Small intestine (tissue), 7 donors: ENCODE data around the gene OR10G4. TPM values are rescaled to one million over a fixed set of nuclear protein-coding genes. Genes with fewer than 3 reads are reported as not detected.

Experiments used
- DNase-seq, 2 donors: peaks; one replicate each; pipeline versions ENCODE4 v3.0.0 to v3.0.0-alpha.2; 2013
- FAIRE-seq: peaks from 2 replicates; lab custom pipeline; 2012; peaks lifted over from hg19 to GRCh38; lab: Jason Lieb, UNC
- H3K27ac ChIP-seq, 3 donors: one replicate each; pipeline ENCODE4 v1.5.1; 2013; ENCODE audit warnings: low read length in 2 of 3, mild to moderate bottlenecking in 2 of 3, control low read depth in 1 of 3, inconsistent platforms in 1 of 3, low read depth in 1 of 3, moderate library complexity in 1 of 3
- H3K27me3 ChIP-seq, 3 donors: one replicate each; pipeline ENCODE4 v1.6.1; 2013; ENCODE audit warnings: low read length in 3 of 3, inconsistent platforms in 1 of 3; ENCODE audit not compliant: control insufficient read depth in 3 of 3, insufficient read depth in 3 of 3
- H3K36me3 ChIP-seq, 3 donors: one replicate each; pipeline ENCODE4 v1.6.1; 2013; ENCODE audit warnings: low read length in 3 of 3, inconsistent platforms in 1 of 3, low read depth in 1 of 3, mild to moderate bottlenecking in 1 of 3, moderate library complexity in 1 of 3; ENCODE audit not compliant: control insufficient read depth in 3 of 3, insufficient read depth in 2 of 3
- H3K4me1 ChIP-seq, 3 donors: one replicate each; pipeline ENCODE4 v1.6.1; 2013; ENCODE audit warnings: low read length in 2 of 3, inconsistent platforms in 1 of 3, low read depth in 1 of 3, mild to moderate bottlenecking in 1 of 3, moderate library complexity in 1 of 3; ENCODE audit not compliant: control insufficient read depth in 3 of 3, insufficient read depth in 2 of 3
- H3K4me3 ChIP-seq, 3 donors: one replicate each; pipeline ENCODE4 v1.5.1; 2013; ENCODE audit warnings: low read length in 3 of 3, control low read depth in 1 of 3, inconsistent platforms in 1 of 3, low read depth in 1 of 3, mild to moderate bottlenecking in 1 of 3, moderate library complexity in 1 of 3
- H3K9me3 ChIP-seq, 2 donors: one replicate each; pipeline ENCODE4 v1.6.1; 2013; ENCODE audit warnings: low read depth in 1 of 2, low read length in 1 of 2; ENCODE audit not compliant: control insufficient read depth in 2 of 2, insufficient read depth in 1 of 2
- WGBS, 3 donors: extraction: QIAGEN DNeasy Blood & Tissue Kit; methylation state at CpG; one replicate each; pipeline ENCODE4 v1.1.7; 2013; 5-methylcytosine and 5-hydroxymethylcytosine counted together
- polyA plus RNA-seq, 4 donors: library from polyadenylated mRNA; stranded (reverse) in 3 of 4; unstranded in 1 of 4; fragments of 200-250 nt in 3 of 4; fragments of 120-200 nt in 1 of 4; gene quantifications; one replicate each; pipeline versions ENCODE4 v1.2.1 to v1.2.3, GENCODE V29; 2013
- donor health status: healthy with polysubstance abuse.
- donor health status: control.
- donor health status: control.
- donor health status: Bipolar disorder and iron deficiency.
- donor health status: healthy.

OR10G4 gene
- polyA plus RNA-seq, 4 donors = not detected

GRCh38 chr11:124036666-124037065 lies 23.9 kb downstream of the OR10G4 start:
- DNase-seq (no peak), FAIRE-seq (no peak)
- H3K27ac ChIP-seq = no peak overlapping the region
- WGBS, 3 donors = 64 to 85% (median 79%) methylated on average over 1 of the region's 1 CpG
- no peak overlapping the region for H3K4me3 ChIP-seq
- H3K4me1 ChIP-seq = no peaks in the 10 kb centered on the region
- no peaks in the 10 kb centered on the region for H3K9me3 ChIP-seq
- no peaks in the 10 kb centered on the region for H3K36me3 ChIP-seq
- H3K27me3 ChIP-seq = no peaks in the 10 kb centered on the region

- 81 to 85% (median 81%) methylated on average over 9 of the region's 9 CpGs for WGBS, 3 donors
These were observed 26.8 kb downstream of the OR10G4 start for GRCh38 chr11:124039557-124039956.

GRCh38 chr11:124041254-124041653 lies 28.5 kb downstream of the OR10G4 start, which contains the start of gene OR10G7:
Gene OR10G7 (minus strand): TSS chr11:124041325. CDS start chr11:124039001, 2,324 bp downstream.
- FAIRE-seq (no peak), DNase-seq (no peak)
- WGBS, 3 donors = 8 to 17% (median 9%) methylated on average over 1 of the region's 1 CpG
- Histone ChIP-seq H3K4me3 (no peak within 1 kb of the TSS), H3K36me3 (no peaks in the 10 kb centered on the region), H3K27me3 (no peaks in the 10 kb centered on the region), H3K27ac (no peak within 1 kb of the TSS), H3K9me3 (no peaks in the 10 kb centered on the region), H3K4me1 (no peaks in the 10 kb centered on the region)

More at GRCh38 chr11:124039557-124039956, 26.8 kb downstream of the OR10G4 start:
- no peak overlapping the region for H3K27ac ChIP-seq
- H3K4me1 ChIP-seq = no peaks in the 10 kb centered on the region
- FAIRE-seq (no peak), DNase-seq (no peak)
- H3K27me3 ChIP-seq = no peaks in the 10 kb centered on the region
- no peaks in the 10 kb centered on the region for H3K36me3 ChIP-seq
- no peak overlapping the region for H3K4me3 ChIP-seq
- no peaks in the 10 kb centered on the region for H3K9me3 ChIP-seq

- 72 to 77% (median 72%) methylated on average over 4 of the region's 4 CpGs for WGBS, 3 donors
These were observed 30.6 kb downstream of the OR10G4 start for GRCh38 chr11:124043420-124043819.

GRCh38 chr11:124050748-124051147 lies 38.0 kb downstream of the OR10G4 start:
- FAIRE-seq (no peak), DNase-seq (no peak)
- H3K27me3 ChIP-seq = no peaks in the 10 kb centered on the region
- H3K4me3 ChIP-seq = no peak overlapping the region
- no peaks in the 10 kb centered on the region for H3K9me3 ChIP-seq
- H3K27ac ChIP-seq = no peak overlapping the region
- 38 to 44% (median 43%) methylated on average over 1 of the region's 1 CpG for WGBS, 3 donors
- H3K4me1 ChIP-seq = no peaks in the 10 kb centered on the region
- H3K36me3 ChIP-seq = no peaks in the 10 kb centered on the region

More at GRCh38 chr11:124043420-124043819, 30.6 kb downstream of the OR10G4 start:
- no peak for DNase-seq
- Histone ChIP-seq H3K4me1 (no peaks in the 10 kb centered on the region), H3K4me3 (no peak overlapping the region), H3K36me3 (no peaks in the 10 kb centered on the region), H3K27me3 (no peaks in the 10 kb centered on the region), H3K27ac (no peak overlapping the region), H3K9me3 (no peaks in the 10 kb centered on the region)
- no peak for FAIRE-seq

GRCh38 chr11:124052966-124053365 lies 40.2 kb downstream of the OR10G4 start:
- DNase-seq = no peak
- Histone ChIP-seq H3K27ac (no peak overlapping the region), H3K4me1 (no peaks in the 10 kb centered on the region), H3K9me3 (no peaks in the 10 kb centered on the region), H3K27me3 (no peaks in the 10 kb centered on the region), H3K4me3 (no peak overlapping the region), H3K36me3 (no peaks in the 10 kb centered on the region)
- no peak for FAIRE-seq
- 85 to 94% (median 90%) methylated on average over 3 of the region's 3 CpGs for WGBS, 3 donors

Other genes starting within 250 kb of the OR10G4 start
- gene OR6M1, start 206.6 kb upstream of the OR10G4 start, polyA plus RNA-seq = not detected
- not detected for gene TMEM225, start 127.3 kb upstream of the OR10G4 start, polyA plus RNA-seq
- gene OR8D4, start 110.8 kb upstream of the OR10G4 start, polyA plus RNA-seq = not detected
- gene OR4D5, start 73.4 kb upstream of the OR10G4 start, polyA plus RNA-seq = not detected
- gene OR6T1, start 69.2 kb upstream of the OR10G4 start, polyA plus RNA-seq = not detected
- gene OR10S1, start 35.2 kb upstream of the OR10G4 start, polyA plus RNA-seq = not detected
- not detected for gene OR10G6, start 17.8 kb upstream of the OR10G4 start, polyA plus RNA-seq
- gene OR10G9, start 10.0 kb downstream of the OR10G4 start, polyA plus RNA-seq = not detected
- gene OR10G8, start 13.8 kb downstream of the OR10G4 start, polyA plus RNA-seq = not detected
- gene OR10G7, start 28.3 kb downstream of the OR10G4 start, polyA plus RNA-seq = not detected
- gene VWA5A, start 102.5 kb downstream of the OR10G4 start, polyA plus RNA-seq = 10 to 100 TPM; 21.9 to 38.2 (median 28.7) TPM
- gene OR10D3, start 170.3 kb downstream of the OR10G4 start, polyA plus RNA-seq = not detected
- not detected for gene OR8G1, start 228.1 kb downstream of the OR10G4 start, polyA plus RNA-seq
- gene OR8G5, start 243.4 kb downstream of the OR10G4 start, polyA plus RNA-seq = not detected